Gastroesophageal sphincter (tissue), 3 donors: ENCODE data around the gene PTDSS2.

Experiments used
- CTCF ChIP-seq, 4 experiments: fragments of 200-600 bp in 2 of 4; fragments of 450-650 bp in 2 of 4; sonication (generic) in 1 of 4; IDR thresholded peaks; one replicate each; pipeline ENCODE4 v1.5.1; 2017 to 2019; ENCODE audit warnings: antibody characterized with exemption in 4 of 4, mild to moderate bottlenecking in 2 of 4, moderate library complexity in 2 of 4
- POLR2A ChIP-seq, 2 donors: fragments of 450-650 bp; IDR thresholded peaks; one replicate each; pipeline ENCODE4 v1.6.1; 2017; ENCODE audit warnings: antibody characterized with exemption in 2 of 2, mild to moderate bottlenecking in 2 of 2, moderate library complexity in 1 of 2
- POLR2AphosphoS5 ChIP-seq: sonication (generic); formaldehyde crosslinking; IDR thresholded peaks from one replicate; pipeline ENCODE4 v1.6.1; 2017; ENCODE audit warnings: antibody characterized with exemption

DNA sequence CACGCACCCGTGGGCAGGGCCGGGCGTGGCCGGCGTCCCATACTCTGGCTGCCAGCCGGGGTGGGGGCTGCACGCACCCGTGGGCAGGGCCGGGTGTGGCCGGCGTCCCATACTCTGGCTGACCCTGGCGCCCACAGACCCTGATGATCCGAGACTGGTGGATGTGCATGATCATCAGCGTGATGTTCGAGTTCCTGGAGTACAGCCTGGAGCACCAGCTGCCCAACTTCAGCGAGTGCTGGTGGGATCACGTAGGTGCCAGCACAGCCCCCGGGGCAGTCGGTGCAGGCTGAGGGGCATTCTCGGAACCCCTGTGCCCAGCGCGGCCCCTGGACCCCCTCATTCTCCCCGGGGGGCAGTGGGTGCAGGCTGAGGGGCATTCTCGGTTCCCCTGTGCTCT, 38.0 kb downstream of the PTDSS2 start:
- TF ChIP-seq POLR2A (IDR thresholded peaks at IDR 0.05) (no peak), CTCF (IDR thresholded peaks at IDR 0.05) (no peak), POLR2AphosphoS5 (no peak)
